HG03108 (cell line): ENCODE measurements around the gene RBM41.

Experiments used
- ATAC-seq: cut with Tn5 transposase; IDR thresholded peaks from one replicate; pipeline ENCODE4 v1.9.1; 2021; ENCODE audit warnings: moderate library complexity; ENCODE audit not compliant: unreplicated experiment

The RBM41 gene

DNA sequence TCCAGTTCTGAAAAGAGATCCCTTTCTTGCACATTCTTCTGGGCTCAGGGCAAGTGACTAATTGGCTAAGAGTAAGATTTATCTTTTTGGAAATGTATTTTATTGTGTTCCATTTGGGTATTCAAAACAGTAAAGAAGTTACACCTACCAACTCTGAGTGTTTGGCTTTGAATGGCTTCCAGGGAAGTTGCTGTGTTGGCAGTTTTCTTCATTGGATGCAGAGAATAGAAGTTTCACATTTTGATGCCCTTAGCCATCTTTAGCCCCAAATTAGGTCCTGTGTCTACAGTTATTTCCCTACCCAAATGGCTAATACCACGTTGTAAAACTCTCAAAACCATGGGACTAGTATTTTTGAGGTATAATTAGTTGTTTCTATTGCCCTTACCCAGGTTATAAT is 88.9 kb downstream of the RBM41 start:
- no peak for ATAC-seq

GRCh38 chrX:107025545-107025944 is 93.1 kb downstream of the RBM41 start:
- ATAC-seq: no peak

DNA sequence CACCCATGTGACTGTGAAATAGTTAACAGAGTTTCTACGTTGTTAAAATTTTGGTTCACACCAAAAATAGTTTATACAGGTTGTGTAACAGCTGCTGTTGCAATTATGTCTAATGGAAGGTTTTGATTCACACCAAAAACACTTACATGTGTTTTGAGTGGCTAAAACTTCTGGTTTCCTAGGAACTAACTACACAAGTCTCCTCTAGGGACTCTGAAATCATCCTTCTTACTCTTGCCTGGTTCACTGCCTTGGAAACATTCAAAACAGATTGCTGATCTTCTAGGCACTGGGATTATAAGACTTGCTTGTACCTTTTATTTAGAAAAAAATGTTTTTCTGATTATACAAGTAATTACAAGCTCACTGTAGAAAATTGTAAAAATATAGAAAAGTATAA is 103.7 kb downstream of the RBM41 start:
- no peak for ATAC-seq
